ENCODE data around the gene RNF123.

DNA sequence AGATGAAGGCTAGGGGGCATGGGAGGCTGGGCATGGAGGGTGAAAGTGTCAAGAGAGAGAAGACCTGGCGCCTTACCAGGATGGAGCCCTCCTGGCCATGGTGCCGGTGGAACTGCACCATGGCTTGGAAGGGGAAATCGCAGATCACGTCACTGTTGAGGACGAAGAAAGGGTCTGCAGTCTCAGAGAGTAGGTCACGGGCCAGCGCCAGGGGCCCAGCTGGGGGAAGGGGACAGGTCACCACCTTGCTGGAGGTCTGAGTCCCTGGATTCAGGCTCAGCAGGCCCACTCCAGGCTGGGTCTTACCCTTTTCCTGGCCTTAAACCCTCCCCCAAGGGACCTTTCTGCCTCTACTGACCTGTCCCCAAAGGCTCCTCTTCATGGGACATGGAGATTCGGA is 33.5 kb downstream of the RNF123 start:
- TF ChIP-seq, protein P1, sequence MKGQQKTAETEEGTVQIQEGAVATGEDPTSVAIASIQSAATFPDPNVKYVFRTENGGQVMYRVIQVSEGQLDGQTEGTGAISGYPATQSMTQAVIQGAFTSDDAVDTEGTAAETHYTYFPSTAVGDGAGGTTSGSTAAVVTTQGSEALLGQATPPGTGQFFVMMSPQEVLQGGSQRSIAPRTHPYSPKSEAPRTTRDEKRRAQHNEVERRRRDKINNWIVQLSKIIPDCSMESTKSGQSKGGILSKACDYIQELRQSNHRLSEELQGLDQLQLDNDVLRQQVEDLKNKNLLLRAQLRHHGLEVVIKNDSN (IDR thresholded peaks at IDR 0.05), result no peak
- TF ChIP-seq, protein P2, sequence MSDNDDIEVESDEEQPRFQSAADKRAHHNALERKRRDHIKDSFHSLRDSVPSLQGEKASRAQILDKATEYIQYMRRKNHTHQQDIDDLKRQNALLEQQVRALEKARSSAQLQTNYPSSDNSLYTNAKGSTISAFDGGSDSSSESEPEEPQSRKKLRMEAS (IDR thresholded peaks at IDR 0.05), result no peak
- TF ChIP-seq YY1 (IDR thresholded peaks at IDR 0.05; ENCODE audit: low read depth), result no peak
- TF ChIP-seq EP300 (IDR thresholded peaks at IDR 0.05; ENCODE audit: borderline replicate concordance), result no peak
- no peak for TF ChIP-seq TAF1 (IDR thresholded peaks at IDR 0.05; ENCODE audit: low read depth)
- no peak for TF ChIP-seq CEBPB (IDR thresholded peaks at IDR 0.05)
- TF ChIP-seq, protein P3, sequence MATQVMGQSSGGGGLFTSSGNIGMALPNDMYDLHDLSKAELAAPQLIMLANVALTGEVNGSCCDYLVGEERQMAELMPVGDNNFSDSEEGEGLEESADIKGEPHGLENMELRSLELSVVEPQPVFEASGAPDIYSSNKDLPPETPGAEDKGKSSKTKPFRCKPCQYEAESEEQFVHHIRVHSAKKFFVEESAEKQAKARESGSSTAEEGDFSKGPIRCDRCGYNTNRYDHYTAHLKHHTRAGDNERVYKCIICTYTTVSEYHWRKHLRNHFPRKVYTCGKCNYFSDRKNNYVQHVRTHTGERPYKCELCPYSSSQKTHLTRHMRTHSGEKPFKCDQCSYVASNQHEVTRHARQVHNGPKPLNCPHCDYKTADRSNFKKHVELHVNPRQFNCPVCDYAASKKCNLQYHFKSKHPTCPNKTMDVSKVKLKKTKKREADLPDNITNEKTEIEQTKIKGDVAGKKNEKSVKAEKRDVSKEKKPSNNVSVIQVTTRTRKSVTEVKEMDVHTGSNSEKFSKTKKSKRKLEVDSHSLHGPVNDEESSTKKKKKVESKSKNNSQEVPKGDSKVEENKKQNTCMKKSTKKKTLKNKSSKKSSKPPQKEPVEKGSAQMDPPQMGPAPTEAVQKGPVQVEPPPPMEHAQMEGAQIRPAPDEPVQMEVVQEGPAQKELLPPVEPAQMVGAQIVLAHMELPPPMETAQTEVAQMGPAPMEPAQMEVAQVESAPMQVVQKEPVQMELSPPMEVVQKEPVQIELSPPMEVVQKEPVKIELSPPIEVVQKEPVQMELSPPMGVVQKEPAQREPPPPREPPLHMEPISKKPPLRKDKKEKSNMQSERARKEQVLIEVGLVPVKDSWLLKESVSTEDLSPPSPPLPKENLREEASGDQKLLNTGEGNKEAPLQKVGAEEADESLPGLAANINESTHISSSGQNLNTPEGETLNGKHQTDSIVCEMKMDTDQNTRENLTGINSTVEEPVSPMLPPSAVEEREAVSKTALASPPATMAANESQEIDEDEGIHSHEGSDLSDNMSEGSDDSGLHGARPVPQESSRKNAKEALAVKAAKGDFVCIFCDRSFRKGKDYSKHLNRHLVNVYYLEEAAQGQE (IDR thresholded peaks at IDR 0.05; ENCODE audit: low read depth), result no peak
- no peak for TF ChIP-seq NFIC (IDR thresholded peaks at IDR 0.05)
- TF ChIP-seq TEAD4 (IDR thresholded peaks at IDR 0.05), result no peak
- TF ChIP-seq ZBTB7A (IDR thresholded peaks at IDR 0.05; ENCODE audit: low read depth), result no peak
- no peak for TF ChIP-seq RAD21 (IDR thresholded peaks at IDR 0.05; ENCODE audit: low read depth)

Measured in Ishikawa (cell line).